OCI-LY7 (cell line): ENCODE measurements around the gene ABHD8. TPM values are rescaled to one million over a fixed set of nuclear protein-coding genes. Genes with fewer than 3 reads are reported as not detected.

Experiments
- BruUV-seq: library from RNA; stranded (reverse); fragments of 400-500 nt; replicated peaks from 2 replicates; lab custom pipeline; 2021; lab: Mats Ljungman, UMichigan
- CTCF ChIA-PET: fragments of 300-600 bp; sonication (Branson Sonifier 250); formaldehyde crosslinking; loops from one replicate; lab custom pipeline; 2022; ENCODE audit warnings: antibody characterized with exemption; ENCODE audit not compliant: unreplicated experiment; lab: Charles Lee
- POLR2A ChIA-PET: fragments of 300-600 bp; sonication (Branson Sonifier 250); formaldehyde crosslinking; loops from one replicate; lab custom pipeline; 2022; ENCODE audit warnings: antibody characterized with exemption; lab: Charles Lee
- DNase-seq: peaks from one replicate; pipeline ENCODE4 v3.0.0-alpha.2; 2015; ENCODE audit warnings: low spot score
- H2AFZ ChIP-seq: fragments of 200-600 bp; sonication (generic), shearing (Covaris generic); 2 replicates; pipeline ENCODE4 v1.6.1; 2014; ENCODE audit warnings: mild to moderate bottlenecking, antibody characterized with exemption, low read length, moderate library complexity
- H3K27ac ChIP-seq: fragments of 200-600 bp; sonication (generic); 2 replicates; pipeline ENCODE4 v1.5.1; 2014; ENCODE audit warnings: mixed run types, low read depth, mild to moderate bottlenecking, moderate library complexity, low read length, inconsistent platforms; ENCODE audit not compliant: poor library complexity, severe bottlenecking
- H3K36me3 ChIP-seq: fragments of 200-600 bp; sonication (generic); 2 replicates; pipeline ENCODE4 v1.6.1; 2014; ENCODE audit warnings: mild to moderate bottlenecking, antibody characterized with exemption, low read length, moderate library complexity, mixed read lengths; ENCODE audit not compliant: insufficient read depth
- H3K4me1 ChIP-seq: fragments of 200-600 bp; sonication (generic); 2 replicates; pipeline ENCODE4 v1.5.1; 2014; ENCODE audit warnings: mild to moderate bottlenecking, low read length; ENCODE audit not compliant: insufficient read depth, poor library complexity, severe bottlenecking
- H3K4me2 ChIP-seq: fragments of 200-600 bp; sonication (generic); 2 replicates; pipeline ENCODE4 v1.6.1; 2014; ENCODE audit warnings: mild to moderate bottlenecking, low read length
- H3K4me3 ChIP-seq: fragments of 200-600 bp; sonication (generic); 2 replicates; pipeline ENCODE4 v1.5.1; 2014; ENCODE audit warnings: mild to moderate bottlenecking, low read depth, low read length; ENCODE audit not compliant: poor library complexity, severe bottlenecking
- H3K79me2 ChIP-seq: fragments of 200-600 bp; sonication (generic); 2 replicates; pipeline ENCODE4 v1.6.1; 2016; ENCODE audit warnings: low read depth, mild to moderate bottlenecking, low read length, moderate library complexity, mixed read lengths; ENCODE audit not compliant: insufficient read depth
- H3K9me2 ChIP-seq: fragments of 200-600 bp; sonication (generic); 2 replicates; pipeline ENCODE4 v1.6.1; 2016; ENCODE audit warnings: mild to moderate bottlenecking, low read length, mixed read lengths; ENCODE audit not compliant: insufficient read depth
- H3K9me3 ChIP-seq: fragments of 200-600 bp; sonication (generic); 2 replicates; pipeline ENCODE4 v1.6.1; 2014; ENCODE audit warnings: mild to moderate bottlenecking, mixed run types, low read length, mixed read lengths
- H4K20me1 ChIP-seq: fragments of 200-600 bp; sonication (generic); 2 replicates; pipeline ENCODE4 v1.6.1; 2014; ENCODE audit warnings: mild to moderate bottlenecking, antibody characterized with exemption, low read length, moderate library complexity, mixed read lengths; ENCODE audit not compliant: insufficient read depth
- EZH2phosphoT487 ChIP-seq: fragments of 200-600 bp; sonication (generic); IDR thresholded peaks from 2 replicates; pipeline ENCODE4 v1.6.1; 2018; ENCODE audit warnings: low read depth, borderline replicate concordance, mild to moderate bottlenecking, mixed run types, antibody characterized with exemption, low read length, moderate library complexity, mixed read lengths
- intact Hi-C: fragments of 100-400 bp; cut with micrococcal nuclease; formaldehyde crosslinking; loops from one replicate; pipeline ENCODE4 v1.10.0; 2022; ENCODE audit not compliant: unreplicated experiment
- total RNA-seq, 2 experiments: library from RNA; depleted of rRNA in 1 of 2; stranded (reverse); fragments of >200 nt in 1 of 2; shearing (Covaris generic) in 1 of 2; gene quantifications; 2 replicates each; pipeline ENCODE4 v1.2.3, GENCODE V29; 2014 to 2022
- TF ChIP-seq, protein P1 (sequence below): fragments of 200-600 bp; sonication (generic); conservative IDR thresholded peaks from 2 replicates; pipeline ENCODE4 v1.5.1; 2014; ENCODE audit warnings: mild to moderate bottlenecking, antibody characterized with exemption, low read length, moderate library complexity, mixed read lengths

Gene ABHD8
- total RNA-seq, 2 experiments from 2014 or later: 11.6 to 18.9 TPM

DNA sequence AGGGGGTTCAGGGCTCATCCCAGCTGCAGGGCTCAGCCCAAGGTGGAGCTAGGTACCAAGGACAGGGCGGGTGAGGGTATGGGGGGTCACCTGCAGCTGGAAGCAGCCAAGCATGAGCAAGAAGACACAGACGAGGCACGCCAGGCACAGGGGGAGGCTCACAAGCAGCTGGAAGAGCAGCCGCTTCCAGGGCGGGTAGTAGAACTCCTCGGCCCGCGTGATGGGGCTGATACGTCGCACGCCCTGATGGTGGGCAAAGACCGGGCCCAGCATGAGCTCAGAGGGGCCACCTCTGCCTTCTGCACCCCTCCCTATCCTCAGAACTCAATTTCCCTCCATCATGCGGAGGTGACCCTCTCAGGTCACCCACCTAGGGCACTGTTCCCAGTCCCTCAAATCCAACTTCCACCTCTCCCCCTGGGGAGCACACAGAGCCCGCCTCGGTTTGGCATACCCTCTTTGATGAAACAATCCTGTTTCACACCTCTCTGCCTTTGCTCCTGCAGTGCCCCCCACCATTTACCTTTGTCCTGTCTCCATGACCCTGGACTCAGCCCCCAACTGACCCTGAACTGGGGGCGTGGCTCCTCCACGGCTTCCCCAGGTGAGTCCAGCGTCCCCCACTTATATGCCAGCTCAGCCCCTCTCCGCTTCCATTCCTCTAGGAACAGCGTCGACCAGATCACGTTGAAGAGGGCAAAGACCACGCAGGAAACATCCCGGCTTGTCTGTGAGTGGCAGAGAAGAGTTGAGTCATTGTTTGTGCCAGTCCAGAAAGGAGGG is 27.2 kb upstream of the ABHD8 start:
- no TSS peak for BruUV-seq
- intact Hi-C loops: no loop called here
- CTCF ChIA-PET: no interaction called here

DNA sequence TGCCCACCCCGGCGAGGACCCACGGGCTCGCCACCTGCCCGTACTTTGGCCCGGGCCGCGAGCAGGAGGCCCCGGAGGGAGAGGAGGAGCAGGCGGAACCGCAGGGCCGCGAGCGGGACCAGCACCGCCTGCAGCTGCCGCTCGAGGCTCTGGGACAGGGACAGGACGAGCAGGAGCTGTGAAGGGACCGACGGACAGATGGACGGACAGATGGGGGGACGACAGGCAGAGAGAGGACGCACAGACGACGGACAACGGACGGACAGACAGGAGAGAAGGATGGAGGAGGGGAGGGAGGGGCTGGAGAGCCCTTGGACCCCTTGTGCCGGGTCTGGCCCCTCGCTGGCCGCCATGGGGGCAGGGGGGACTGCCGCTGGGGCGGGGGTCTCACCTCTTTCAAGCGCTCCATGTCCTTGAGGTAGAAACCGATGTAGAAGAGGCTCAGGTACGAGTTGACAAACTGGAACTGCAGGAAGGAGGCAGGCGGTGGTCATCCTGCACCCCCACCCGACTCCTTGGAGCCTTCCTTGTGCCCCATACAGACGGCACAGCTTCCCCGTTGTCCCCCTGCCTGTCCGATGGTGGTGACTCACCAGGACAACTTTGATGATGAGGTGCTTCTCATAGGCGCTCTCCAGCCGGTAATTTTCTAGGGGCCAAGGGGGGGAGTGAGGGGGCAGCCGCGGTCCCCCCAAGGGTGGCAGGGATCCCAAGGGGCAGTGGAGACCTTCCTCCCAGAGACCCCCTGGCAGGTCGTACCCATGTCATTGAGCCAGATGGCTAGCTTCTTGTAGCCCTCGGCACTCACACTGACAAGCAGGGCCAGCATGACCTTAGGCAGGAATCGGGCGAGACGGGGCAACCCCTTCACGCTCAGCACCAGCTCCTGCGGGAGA is 26.4 kb upstream of the ABHD8 start:
- Histone ChIP-seq H3K27ac (no peak overlapping the region), H3K4me2 (no peak overlapping the region), H3K9me2 (no peaks in the 10 kb centered on the region), H3K4me3 (no peak overlapping the region), H3K9me3 (no peaks in the 10 kb centered on the region), H3K79me2 (no peaks in the 10 kb centered on the region), H2AFZ (no peak overlapping the region), H3K36me3 (no peaks in the 10 kb centered on the region), H4K20me1 (no peaks in the 10 kb centered on the region), H3K4me1 (peaks cover 19% of the 10 kb centered on the region)
- no TSS peak for BruUV-seq
- intact Hi-C loops: no loop called here
- TF ChIP-seq, protein P1, sequence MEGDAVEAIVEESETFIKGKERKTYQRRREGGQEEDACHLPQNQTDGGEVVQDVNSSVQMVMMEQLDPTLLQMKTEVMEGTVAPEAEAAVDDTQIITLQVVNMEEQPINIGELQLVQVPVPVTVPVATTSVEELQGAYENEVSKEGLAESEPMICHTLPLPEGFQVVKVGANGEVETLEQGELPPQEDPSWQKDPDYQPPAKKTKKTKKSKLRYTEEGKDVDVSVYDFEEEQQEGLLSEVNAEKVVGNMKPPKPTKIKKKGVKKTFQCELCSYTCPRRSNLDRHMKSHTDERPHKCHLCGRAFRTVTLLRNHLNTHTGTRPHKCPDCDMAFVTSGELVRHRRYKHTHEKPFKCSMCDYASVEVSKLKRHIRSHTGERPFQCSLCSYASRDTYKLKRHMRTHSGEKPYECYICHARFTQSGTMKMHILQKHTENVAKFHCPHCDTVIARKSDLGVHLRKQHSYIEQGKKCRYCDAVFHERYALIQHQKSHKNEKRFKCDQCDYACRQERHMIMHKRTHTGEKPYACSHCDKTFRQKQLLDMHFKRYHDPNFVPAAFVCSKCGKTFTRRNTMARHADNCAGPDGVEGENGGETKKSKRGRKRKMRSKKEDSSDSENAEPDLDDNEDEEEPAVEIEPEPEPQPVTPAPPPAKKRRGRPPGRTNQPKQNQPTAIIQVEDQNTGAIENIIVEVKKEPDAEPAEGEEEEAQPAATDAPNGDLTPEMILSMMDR: no peak
- no peak for TF ChIP-seq EZH2phosphoT487
- DNase-seq: no peak
- ChIA-PET POLR2A (no interaction called here), CTCF (no interaction called here)

More for the DNA sequence above, 27.2 kb upstream of the ABHD8 start:
- no peak overlapping the region for H3K27ac ChIP-seq
- H3K9me2 ChIP-seq: no peaks in the 10 kb centered on the region
- H3K36me3 ChIP-seq: no peaks in the 10 kb centered on the region
- no peak for DNase-seq
- no peaks in the 10 kb centered on the region for H3K79me2 ChIP-seq
- no peaks in the 10 kb centered on the region for H3K9me3 ChIP-seq
- H3K4me2 ChIP-seq: no peak overlapping the region
- POLR2A ChIA-PET: interaction anchor here (0.5 to 0.8 kb wide), 2 partner anchors 39 to 1526 kb away, joined by 3 to 4 read pairs; no protein-coding TSS in a partner anchor
- no peak for TF ChIP-seq EZH2phosphoT487
- TF ChIP-seq, protein P1: no peak
- no peaks in the 10 kb centered on the region for H4K20me1 ChIP-seq
- no peak overlapping the region for H3K4me3 ChIP-seq
- peaks cover 26% of the 10 kb centered on the region for H3K4me1 ChIP-seq
- no peak overlapping the region for H2AFZ ChIP-seq
